Activated CD8-positive, alpha-beta memory T cell treated with anti-CD3 and anti-CD28 coated beads, Interleukin-2, amount 50 U/mL, for 24 hours (primary cell): Measurements from ENCODE around the gene LRFN4.
A peak's percentile ranks its signal among the peaks of the same experiment; 100 is the strongest.
"Not testable (repeated sequence)": the region's sequence is repeated elsewhere in the genome, so short reads cannot be mapped to it uniquely, and the experiment has no call there.

Experiments
- DNase-seq: peaks from one replicate; pipeline ENCODE4 v3.0.0-alpha.2; 2020; ENCODE audit errors: extremely low read depth

Gene LRFN4

GRCh38 chr11:66856496-66857233 is at the start of gene LRFN4:
TSS of gene LRFN4 (plus strand) at chr11:66857064. CDS start at chr11:66857745, 681 bp downstream.
- no peak for DNase-seq

DNA sequence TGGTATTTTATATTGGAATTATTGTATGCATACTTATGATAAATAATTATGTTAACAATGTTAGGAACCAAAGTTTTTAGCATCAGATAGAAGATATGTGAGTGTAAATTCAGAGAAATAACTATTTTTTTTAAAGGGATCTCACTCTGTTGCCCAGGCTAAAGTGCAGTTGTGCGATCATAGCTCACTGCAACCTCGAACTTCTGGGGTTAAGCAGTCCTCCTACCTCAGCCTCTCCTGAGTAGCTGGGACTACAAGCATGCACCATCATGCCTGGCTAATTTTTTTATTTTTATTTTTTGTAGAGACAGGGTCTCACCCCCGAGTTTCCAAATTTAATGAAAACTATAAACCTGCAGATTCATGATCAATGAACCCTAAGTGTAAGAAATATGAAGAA is 47.3 kb upstream of the LRFN4 start:
- DNase-seq = no peak

DNA sequence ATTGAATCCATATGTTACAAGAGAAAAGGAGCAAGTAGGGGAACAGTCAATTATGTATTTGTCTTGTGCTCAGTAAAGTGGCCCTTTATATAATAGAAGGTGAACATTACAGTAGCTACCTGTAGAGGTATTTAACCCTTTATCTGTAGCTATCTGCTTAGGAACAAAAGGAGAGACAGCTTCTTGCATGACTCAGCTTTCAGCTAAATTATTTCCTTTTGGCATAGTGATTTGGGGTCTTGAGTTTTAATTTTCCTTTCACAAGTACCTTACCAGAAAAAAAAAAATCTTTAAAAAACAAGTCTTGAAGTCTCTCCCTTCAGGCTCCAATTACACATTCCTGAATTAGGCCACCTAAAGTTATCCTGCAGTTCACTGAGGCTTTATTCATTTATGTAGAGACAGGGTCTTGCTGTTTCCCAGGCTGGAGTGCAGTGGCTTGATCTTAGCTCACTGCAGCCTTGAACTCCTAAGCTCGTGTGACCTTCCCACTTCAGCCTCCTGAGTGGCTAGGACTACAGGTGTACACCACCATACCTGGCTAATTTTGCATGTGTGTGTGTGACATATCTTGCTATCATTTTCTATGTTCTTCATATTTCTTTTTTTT is 46.2 kb upstream of the LRFN4 start:
- DNase-seq = no peak

GRCh38 chr11:66814678-66815077 is 42.2 kb upstream of the LRFN4 start:
- DNase-seq = no peak

DNA sequence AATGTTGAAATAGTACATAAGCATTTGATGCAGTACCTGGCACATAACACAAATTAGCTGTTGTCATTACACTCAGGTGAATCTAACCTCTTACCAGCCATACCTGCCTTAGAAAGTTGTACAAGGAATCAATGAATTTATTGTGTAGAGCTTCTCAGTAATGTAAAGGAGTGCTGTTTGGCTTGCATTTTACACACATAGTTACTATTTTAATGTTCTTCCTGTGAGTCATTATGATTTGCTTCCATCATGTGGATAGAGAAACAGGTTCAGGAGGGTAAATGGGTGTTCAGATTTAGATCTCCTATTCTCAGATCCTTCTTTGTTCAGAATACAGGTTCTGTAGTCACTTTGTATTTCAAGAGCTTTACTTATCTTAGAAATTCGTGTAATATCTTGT is 41.2 kb upstream of the LRFN4 start:
- DNase-seq = no peak

GRCh38 chr11:66818231-66818955 is 38.5 kb upstream of the LRFN4 start:
- DNase-seq = no peak

- DNase-seq = no peak
Observed at GRCh38 chr11:66820381-66820780, 36.5 kb upstream of the LRFN4 start.

DNA sequence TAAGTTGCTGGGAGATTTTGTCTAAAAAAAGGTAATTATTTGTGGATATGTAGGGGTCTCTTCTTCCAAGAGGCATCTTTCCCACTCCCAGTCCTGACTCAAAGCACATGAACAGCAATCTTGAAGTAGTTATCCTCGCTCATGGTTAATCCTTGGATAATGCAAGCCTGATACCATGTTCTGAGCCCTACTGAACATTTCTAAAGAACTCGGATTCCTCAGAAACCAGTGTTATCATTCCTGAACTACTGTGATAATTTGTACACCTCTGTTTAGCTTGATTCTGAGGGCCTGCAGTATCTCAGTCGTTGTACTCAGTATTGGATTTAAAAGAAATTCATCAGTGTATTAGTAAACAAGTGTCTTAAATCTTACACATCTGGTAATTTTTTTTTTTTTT is 36.0 kb upstream of the LRFN4 start:
- no peak for DNase-seq

- DNase-seq = no peak
Observed at GRCh38 chr11:66823700-66824099, 33.2 kb upstream of the LRFN4 start.

- not testable (repeated sequence) for DNase-seq
Observed at GRCh38 chr11:66824573-66824972, 32.3 kb upstream of the LRFN4 start.

GRCh38 chr11:66834539-66834845 is 22.4 kb upstream of the LRFN4 start:
- no peak for DNase-seq

DNA sequence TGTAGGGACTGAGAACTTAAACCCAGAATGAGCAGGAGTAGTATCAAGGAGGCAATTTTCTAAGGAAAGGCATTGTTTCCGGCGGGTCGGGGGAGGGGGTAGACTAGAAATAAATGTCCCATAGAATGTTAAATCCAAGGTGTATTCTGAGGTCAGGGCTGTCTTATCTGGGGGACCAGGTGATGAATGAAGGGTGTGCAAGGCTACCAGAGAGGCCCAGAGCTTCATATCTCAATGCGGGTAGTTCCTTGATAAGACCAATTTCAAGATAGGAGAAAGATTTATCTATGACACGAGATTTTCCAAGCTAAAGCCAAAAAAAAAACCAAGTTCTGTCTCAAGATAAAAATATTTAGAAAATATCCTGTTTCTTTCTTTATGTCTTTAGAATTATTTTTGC is 21.9 kb upstream of the LRFN4 start:
- no peak for DNase-seq

DNA sequence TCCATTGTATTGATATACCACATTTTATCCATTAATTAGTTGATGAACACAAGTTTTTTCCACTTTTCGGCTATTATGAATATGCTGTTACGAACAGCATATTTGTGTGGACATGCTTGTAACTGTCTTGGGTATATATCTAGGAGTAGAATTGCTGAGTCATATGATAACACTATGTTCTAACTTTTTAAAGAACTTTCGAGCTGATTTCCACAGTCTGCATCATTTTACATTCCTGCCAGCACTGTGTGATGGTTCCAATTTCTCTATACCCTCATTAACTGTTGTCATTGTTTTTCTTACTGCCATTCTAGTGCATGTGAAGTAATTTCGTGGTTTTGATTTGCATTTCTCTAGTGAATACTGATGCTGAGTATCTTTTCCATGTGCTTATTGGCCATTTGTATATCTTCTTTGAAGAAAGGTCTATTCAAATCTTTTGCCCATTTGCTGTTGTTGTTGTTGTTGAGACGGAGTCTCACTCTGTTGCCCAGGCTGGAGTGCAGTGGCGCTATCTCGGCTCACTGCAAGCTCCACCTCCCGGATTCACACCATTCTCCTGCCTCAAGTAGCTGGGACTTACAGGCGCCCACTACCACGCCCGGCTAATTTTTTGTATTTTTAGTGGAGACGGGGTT is 21.0 kb upstream of the LRFN4 start:
- DNase-seq = no peak

GRCh38 chr11:66840317-66841091 is 16.4 kb upstream of the LRFN4 start:
- no peak for DNase-seq

DNA sequence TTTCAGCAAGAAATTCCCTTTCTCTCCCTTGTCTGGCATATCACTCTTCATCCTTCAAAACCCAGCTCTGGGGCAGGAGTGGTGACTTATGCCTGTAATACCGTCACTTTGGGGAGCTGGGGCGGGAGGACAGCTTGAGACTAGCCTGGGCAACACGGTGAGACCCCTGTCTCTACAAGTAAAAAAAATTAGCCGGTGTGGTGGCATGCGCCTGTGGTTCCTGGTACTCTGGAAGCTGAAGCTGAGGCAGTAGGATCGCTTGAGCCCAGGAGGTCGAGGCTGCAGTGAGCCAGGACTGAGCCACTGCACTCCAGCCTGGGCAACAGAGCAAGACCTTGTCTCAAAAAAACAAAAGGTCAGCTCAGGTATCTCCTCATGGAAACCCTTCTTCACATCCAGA is 15.0 kb upstream of the LRFN4 start:
- DNase-seq = no peak

DNA sequence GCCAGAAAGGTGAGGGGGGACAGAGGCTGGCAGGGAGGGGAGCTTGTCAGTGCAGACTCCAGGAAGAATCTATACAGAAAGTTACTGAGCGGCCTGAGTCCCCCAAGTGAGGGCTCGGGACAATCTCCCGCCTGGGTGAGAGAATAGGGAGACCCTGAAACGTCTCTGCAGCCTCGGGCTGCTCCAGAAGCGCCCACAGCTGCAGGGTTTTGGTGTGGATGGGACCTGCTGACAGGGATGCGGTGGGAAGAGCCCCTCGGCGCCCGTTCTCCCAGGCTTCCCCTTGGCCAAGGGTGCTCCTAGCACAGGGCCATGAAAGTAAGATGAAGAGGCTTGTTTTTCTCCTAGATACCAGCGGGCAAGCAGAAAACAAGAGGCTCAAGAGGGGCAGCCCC is 14.4 kb upstream of the LRFN4 start:
- no peak for DNase-seq

GRCh38 chr11:66842896-66843775 is 13.7 kb upstream of the LRFN4 start, which contains the start of gene RCE1:
TSS of gene RCE1 (plus strand) at chr11:66843441. CDS start at chr11:66843456, 15 bp downstream.
- DNase-seq = peak; percentile 63

GRCh38 chr11:66843776-66844495 is 12.9 kb upstream of the LRFN4 start:
- DNase-seq = no peak

- no peak for DNase-seq
Observed at GRCh38 chr11:66844496-66845142, 12.2 kb upstream of the LRFN4 start.
